Suprapubic skin (tissue), 3 donors: ENCODE measurements around the gene SRGAP1.

Experiments used
- CTCF ChIP-seq, 2 donors: fragments of 200-600 bp in 1 of 2; fragments of 450-650 bp in 1 of 2; sonication (generic) in 1 of 2; IDR thresholded peaks; one replicate each; pipeline ENCODE4 v1.5.1; 2016 to 2019; ENCODE audit warnings: antibody characterized with exemption in 2 of 2, mild to moderate bottlenecking in 1 of 2, moderate library complexity in 1 of 2
- POLR2A ChIP-seq, 2 donors: fragments of 450-650 bp; IDR thresholded peaks; one replicate each; pipeline ENCODE4 v1.6.1; 2017; ENCODE audit warnings: antibody characterized with exemption in 2 of 2, mild to moderate bottlenecking in 2 of 2, moderate library complexity in 2 of 2

DNA sequence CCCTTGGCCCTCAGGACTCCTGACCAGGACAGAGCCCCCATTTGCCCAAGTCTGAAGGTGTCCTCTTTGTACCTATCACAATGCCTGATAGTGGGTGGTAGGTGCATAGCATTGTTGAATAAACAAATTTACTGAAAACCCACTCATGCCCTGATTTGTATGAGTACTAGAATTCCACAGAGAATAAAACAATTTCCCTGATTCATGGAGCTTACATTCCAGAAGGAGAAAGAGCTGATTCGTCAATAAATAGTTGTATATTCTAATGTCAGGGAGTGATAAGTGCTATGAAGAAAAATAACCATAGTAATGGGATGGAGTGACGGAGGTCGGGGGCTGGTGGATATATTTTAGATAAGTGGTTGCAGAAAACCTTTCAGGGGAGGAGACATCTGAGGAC, 117.0 kb downstream of the SRGAP1 start:
- no peak for TF ChIP-seq POLR2A (IDR thresholded peaks at IDR 0.05)
- TF ChIP-seq CTCF (IDR thresholded peaks at IDR 0.05), result no peak
